ENCODE results near the gene GLDN. TPM values are rescaled to one million over a fixed set of nuclear protein-coding genes. Genes with fewer than 3 reads are reported as not detected.

GLDN gene
- polyA plus RNA-seq, 1 experiment, result 0.25 TPM

GRCh38 chr15:51380999-51381806 is 39.7 kb downstream of the GLDN start:
- Histone ChIP-seq H3K4me3 (ENCODE audit: low read depth, low read length) (no peak overlapping the region), H3K27me3 (ENCODE audit: control insufficient read depth, insufficient read depth, low read length) (peaks cover 18% of the 10 kb centered on the region), H3K9me3 (ENCODE audit: control insufficient read depth, insufficient read depth, low read length) (no peaks in the 10 kb centered on the region), H3K27ac (ENCODE audit: low read depth, low read length) (no peak overlapping the region)
- DNase-seq (ENCODE audit: low read depth, low spot score), result peak; percentile 11
- CTCF ChIA-PET, result interaction anchor here (0.5 to 8.0 kb wide), 34 partner anchors 9 to 248 kb away, joined by 3 to 137 read pairs (median 6); no protein-coding TSS in a partner anchor
- TF ChIP-seq, protein P1, sequence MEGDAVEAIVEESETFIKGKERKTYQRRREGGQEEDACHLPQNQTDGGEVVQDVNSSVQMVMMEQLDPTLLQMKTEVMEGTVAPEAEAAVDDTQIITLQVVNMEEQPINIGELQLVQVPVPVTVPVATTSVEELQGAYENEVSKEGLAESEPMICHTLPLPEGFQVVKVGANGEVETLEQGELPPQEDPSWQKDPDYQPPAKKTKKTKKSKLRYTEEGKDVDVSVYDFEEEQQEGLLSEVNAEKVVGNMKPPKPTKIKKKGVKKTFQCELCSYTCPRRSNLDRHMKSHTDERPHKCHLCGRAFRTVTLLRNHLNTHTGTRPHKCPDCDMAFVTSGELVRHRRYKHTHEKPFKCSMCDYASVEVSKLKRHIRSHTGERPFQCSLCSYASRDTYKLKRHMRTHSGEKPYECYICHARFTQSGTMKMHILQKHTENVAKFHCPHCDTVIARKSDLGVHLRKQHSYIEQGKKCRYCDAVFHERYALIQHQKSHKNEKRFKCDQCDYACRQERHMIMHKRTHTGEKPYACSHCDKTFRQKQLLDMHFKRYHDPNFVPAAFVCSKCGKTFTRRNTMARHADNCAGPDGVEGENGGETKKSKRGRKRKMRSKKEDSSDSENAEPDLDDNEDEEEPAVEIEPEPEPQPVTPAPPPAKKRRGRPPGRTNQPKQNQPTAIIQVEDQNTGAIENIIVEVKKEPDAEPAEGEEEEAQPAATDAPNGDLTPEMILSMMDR (IDR thresholded peaks at IDR 0.05; ENCODE audit: low read depth, low read length), result peak; percentile 96
- POLR2A ChIA-PET, result interaction anchor here (1.8 kb wide), 1 partner anchor 12 kb away, joined by 6 read pairs; no protein-coding TSS in a partner anchor

DNA sequence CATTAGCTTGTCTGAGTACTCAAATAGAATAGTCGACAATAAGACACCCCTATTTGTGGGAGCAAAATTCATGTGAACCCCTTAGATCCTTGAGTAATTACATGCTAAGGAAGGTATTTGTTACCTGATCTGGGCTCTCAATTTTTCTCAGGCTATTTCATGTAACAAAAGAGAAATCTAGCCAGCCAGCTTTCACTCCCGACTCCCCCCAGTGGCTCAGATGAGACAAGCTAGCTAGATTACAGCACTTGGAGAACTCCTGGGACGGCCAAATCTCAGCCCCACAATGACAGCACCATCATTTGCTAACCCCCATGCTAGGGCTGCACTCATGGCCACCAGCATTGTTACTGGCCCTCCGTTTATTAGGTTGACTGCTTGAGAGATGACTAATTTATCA is 41.3 kb downstream of the GLDN start:
- ChIA-PET POLR2A (interaction anchor here (0.8 to 1.2 kb wide), 2 partner anchors 14 to 219 kb away, joined by 3 to 5 read pairs; no protein-coding TSS in a partner anchor), CTCF (interaction anchor here (0.6 to 8.0 kb wide), 23 partner anchors 11 to 461 kb away, joined by 3 to 137 read pairs (median 7); no protein-coding TSS in a partner anchor)
- Histone ChIP-seq H3K4me3 (ENCODE audit: low read depth, low read length) (no peak overlapping the region), H3K27me3 (ENCODE audit: control insufficient read depth, insufficient read depth, low read length) (peaks cover 22% of the 10 kb centered on the region), H3K27ac (ENCODE audit: low read depth, low read length) (no peak overlapping the region), H3K9me3 (ENCODE audit: control insufficient read depth, insufficient read depth, low read length) (no peaks in the 10 kb centered on the region)
- peak; percentile 11 for DNase-seq (ENCODE audit: low read depth, low spot score)
- TF ChIP-seq, protein P1 (IDR thresholded peaks at IDR 0.05; ENCODE audit: low read depth, low read length), result peak; percentile 79

DNA sequence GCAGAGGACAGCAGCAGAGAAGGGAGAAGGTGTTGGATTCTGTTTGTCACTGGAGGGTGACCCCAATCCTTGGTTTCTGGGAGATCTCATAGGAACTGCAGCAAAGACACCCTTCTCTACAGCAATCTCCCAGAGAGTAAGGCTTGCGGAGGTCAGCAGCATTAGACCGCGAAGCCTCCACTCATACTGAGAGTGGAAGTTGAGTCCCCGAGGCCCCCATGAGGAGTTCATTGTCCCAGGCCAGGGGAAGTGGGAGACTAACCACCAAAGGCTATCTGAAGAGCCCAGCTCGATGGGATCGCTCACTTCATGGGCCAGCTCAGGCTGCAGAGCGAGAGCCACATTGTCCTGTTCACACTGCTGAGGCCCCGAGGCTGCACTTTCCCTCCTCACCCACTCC is 44.6 kb downstream of the GLDN start:
- TF ChIP-seq, protein P1 (IDR thresholded peaks at IDR 0.05; ENCODE audit: low read depth, low read length), result no peak
- POLR2A ChIA-PET, result no interaction called here
- CTCF ChIA-PET, result interaction anchor here (2.0 kb wide), 1 partner anchor 104 kb away, joined by 4 read pairs; no protein-coding TSS in a partner anchor
- Histone ChIP-seq H3K27ac (ENCODE audit: low read depth, low read length) (no peak overlapping the region), H3K27me3 (ENCODE audit: control insufficient read depth, insufficient read depth, low read length) (peaks cover 25% of the 10 kb centered on the region), H3K9me3 (ENCODE audit: control insufficient read depth, insufficient read depth, low read length) (no peaks in the 10 kb centered on the region), H3K4me3 (ENCODE audit: low read depth, low read length) (no peak overlapping the region)
- no peak for DNase-seq (ENCODE audit: low read depth, low spot score)

DNA sequence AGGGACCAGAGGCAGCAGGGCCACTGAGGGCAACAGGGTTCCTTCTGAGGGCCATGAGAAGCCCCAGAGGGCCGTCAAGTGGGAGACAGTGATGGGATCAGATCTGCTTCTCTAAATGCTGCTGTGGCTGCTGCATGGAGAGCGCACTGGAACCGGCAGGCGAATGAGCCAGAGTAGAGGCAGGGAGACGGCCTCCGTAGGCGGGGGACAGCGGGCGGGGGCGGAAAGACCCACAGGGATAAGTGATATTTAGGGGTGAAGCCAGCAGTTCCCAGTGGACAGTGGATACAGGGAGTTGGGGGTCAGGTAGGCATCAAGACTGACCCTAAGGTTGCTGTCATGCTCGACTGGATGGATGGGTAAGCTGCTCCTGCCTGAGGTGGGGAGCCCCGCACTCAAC is 45.0 kb downstream of the GLDN start:
- TF ChIP-seq, protein P1 (IDR thresholded peaks at IDR 0.05; ENCODE audit: low read depth, low read length), result no peak

More for the DNA sequence above, 45.0 kb downstream of the GLDN start:
- Histone ChIP-seq H3K27ac (ENCODE audit: low read depth, low read length) (no peak overlapping the region), H3K27me3 (ENCODE audit: control insufficient read depth, insufficient read depth, low read length) (peaks cover 28% of the 10 kb centered on the region), H3K9me3 (ENCODE audit: control insufficient read depth, insufficient read depth, low read length) (no peaks in the 10 kb centered on the region), H3K4me3 (ENCODE audit: low read depth, low read length) (no peak overlapping the region)
- ChIA-PET POLR2A (no interaction called here), CTCF (interaction anchor here (2.0 kb wide), 1 partner anchor 105 kb away, joined by 4 read pairs; no protein-coding TSS in a partner anchor)
- no peak for DNase-seq (ENCODE audit: low read depth, low spot score)

All from AG04450 (cell line).